HepG2 (cell line): ENCODE results near the gene MYO5B. TPM values are rescaled to one million over a fixed set of nuclear protein-coding genes. Genes with fewer than 3 reads are reported as not detected.

Experiments
- DNMT1 ChIP-seq: sonication (generic); formaldehyde crosslinking; IDR thresholded peaks from 2 replicates; pipeline ENCODE4 v1.5.1; 2020; ENCODE audit warnings: mild to moderate bottlenecking, missing genetic modification reagents
- EED ChIP-seq: sonication (generic); formaldehyde crosslinking; IDR thresholded peaks from 2 replicates; pipeline ENCODE4 v1.5.0; 2020; ENCODE audit warnings: mild to moderate bottlenecking, missing genetic modification reagents
- EP300 ChIP-seq, 3 experiments: sonication (generic) in 1 of 3; formaldehyde crosslinking in 1 of 3; IDR thresholded peaks; 2 replicates each; pipeline versions ENCODE4 v1.5.1 to v1.6.1; 2011 to 2020; ENCODE audit warnings: low read depth in 2 of 3, low read length in 2 of 3, borderline replicate concordance in 1 of 3, improper control_type of control experiment in 1 of 3, mild to moderate bottlenecking in 1 of 3, missing genetic modification reagents in 1 of 3, moderate library complexity in 1 of 3
- FOXK1 ChIP-seq: sonication (generic); formaldehyde crosslinking; IDR thresholded peaks from 2 replicates; pipeline ENCODE4 v1.4.0; 2020; ENCODE audit warnings: low read depth, missing genetic modification reagents, borderline replicate concordance
- HNF1B ChIP-seq: sonication (generic); formaldehyde crosslinking; IDR thresholded peaks from 2 replicates; pipeline ENCODE4 v1.5.1; 2020; ENCODE audit warnings: mild to moderate bottlenecking, moderate library complexity, missing genetic modification reagents
- KDM3A ChIP-seq: IDR thresholded peaks from 2 replicates; pipeline ENCODE4 v1.6.1; 2018; ENCODE audit warnings: low read depth, missing compliant biosample characterization
- MBD4 ChIP-seq: IDR thresholded peaks from 2 replicates; pipeline ENCODE4 v1.6.1; 2012; ENCODE audit warnings: low read length, inconsistent platforms, borderline replicate concordance
- MIER2 ChIP-seq: IDR thresholded peaks from 2 replicates; pipeline ENCODE4 v1.6.1; 2016; ENCODE audit warnings: missing biosample characterization, missing genetic modification reagents
- NR3C1 ChIP-seq: sonication (generic); formaldehyde crosslinking; IDR thresholded peaks from 2 replicates; pipeline ENCODE4 v1.4.0; 2020; ENCODE audit warnings: missing genetic modification reagents
- PBX2 ChIP-seq: IDR thresholded peaks from 2 replicates; pipeline ENCODE4 v1.6.1; 2016; ENCODE audit warnings: control low read depth
- REST ChIP-seq, 2 experiments: IDR thresholded peaks; 2 replicates each; pipeline ENCODE4 v1.6.1; 2011 to 2012; ENCODE audit warnings: low read length in 2 of 2, borderline replicate concordance in 1 of 2, low read depth in 1 of 2, mild to moderate bottlenecking in 1 of 2, moderate library complexity in 1 of 2
- ZBTB42 ChIP-seq: sonication (generic); formaldehyde crosslinking; IDR thresholded peaks from 2 replicates; pipeline ENCODE4 v1.5.0; 2020; ENCODE audit warnings: mild to moderate bottlenecking, missing genetic modification reagents
- ZEB1 ChIP-seq: IDR thresholded peaks from 2 replicates; pipeline ENCODE4 v1.6.1; 2012; ENCODE audit warnings: mild to moderate bottlenecking, low read depth, inconsistent platforms; ENCODE audit not compliant: insufficient replicate concordance
- ZIK1 ChIP-seq: sonication (generic); formaldehyde crosslinking; IDR thresholded peaks from 2 replicates; pipeline ENCODE4 v1.5.0; 2020; ENCODE audit warnings: mild to moderate bottlenecking, low read depth, missing genetic modification reagents, borderline replicate concordance
- ZNF143 ChIP-seq: sonication (generic); formaldehyde crosslinking; IDR thresholded peaks from 2 replicates; pipeline ENCODE4 v1.4.0; 2020; ENCODE audit warnings: missing genetic modification reagents
- ZNF264 ChIP-seq: sonication (generic); formaldehyde crosslinking; IDR thresholded peaks from 2 replicates; pipeline ENCODE4 v1.4.0; 2020; ENCODE audit warnings: missing genetic modification reagents
- ZNF383 ChIP-seq: sonication (generic); formaldehyde crosslinking; IDR thresholded peaks from 2 replicates; pipeline ENCODE4 v1.4.0; 2020; ENCODE audit warnings: missing genetic modification reagents, mild to moderate bottlenecking, borderline replicate concordance
- ZNF512B ChIP-seq: sonication (generic); formaldehyde crosslinking; IDR thresholded peaks from 2 replicates; pipeline ENCODE4 v1.5.1; 2020; ENCODE audit warnings: missing genetic modification reagents, mild to moderate bottlenecking, borderline replicate concordance
- ZNF792 ChIP-seq: IDR thresholded peaks from 2 replicates; pipeline ENCODE4 v1.6.1; 2016
- polyA plus RNA-seq, 8 experiments: library from polyadenylated mRNA; depleted of rRNA in 3 of 8; stranded (reverse) in 7 of 8; unstranded in 1 of 8; fragments of >200 nt; fragmentation: Illumina TruSeq in 4 of 8; extraction: Trizol in 4 of 8; gene quantifications; 2 replicates each; pipeline versions ENCODE4 v1.2.1 to v1.2.3, GENCODE V29; 2011 to 2016; ENCODE audit warnings: low read depth in 4 of 8, missing spikeins in 1 of 8, mixed read lengths in 1 of 8; ENCODE audit not compliant: insufficient read depth in 1 of 8
- total RNA-seq, 5 experiments: library from RNA; depleted of rRNA; stranded (reverse); fragments of >200 nt; fragmentation: Illumina TruSeq; extraction: Trizol; gene quantifications; 2 replicates each; pipeline ENCODE4 v1.2.3, GENCODE V29; 2016; ENCODE audit warnings: low read depth in 1 of 5

Gene MYO5B
- total and polyA plus RNA-seq, 2 of the 13 experiments (the other 11 are each of a cell fraction or from before 2014, with no cell fraction given): 13.1 to 24.0 TPM

- TF ChIP-seq HNF1B (CRISPR knock-in tag): peak; percentile 49; the same call in 1 of the 2 replicates
- no peak for TF ChIP-seq REST (IDR thresholded peaks at IDR 0.05; ENCODE audit: borderline replicate concordance in 1 of 2, low read depth in 1 of 2, low read length in 2 of 2)
- no peak for TF ChIP-seq ZIK1 (CRISPR knock-in tag)
- no peak for TF ChIP-seq ZNF264 (CRISPR knock-in tag)
- TF ChIP-seq ZNF143 (CRISPR knock-in tag): no peak
- 0 out of 2 replicates have a peak, but pooled peaks have one; percentile 36 for TF ChIP-seq ZNF792 (CRISPR knock-in tag)
- no peak for TF ChIP-seq ZBTB42 (CRISPR knock-in tag)
- TF ChIP-seq EP300 (IDR thresholded peaks at IDR 0.05; ENCODE audit: low read depth in 2 of 2, low read length in 2 of 2): peak in 1 of 2 experiments; percentile 57; a peak in 2 of 4 replicates
- no peak for TF ChIP-seq EP300 (CRISPR knock-in tag; IDR thresholded peaks at IDR 0.05; ENCODE audit: borderline replicate concordance)
- no peak for TF ChIP-seq KDM3A (CRISPR knock-in tag)
- TF ChIP-seq ZNF512B (CRISPR knock-in tag): no peak
- no peak for TF ChIP-seq ZNF383 (CRISPR knock-in tag)
- no peak for TF ChIP-seq EED
- TF ChIP-seq PBX2: no peak
- TF ChIP-seq FOXK1 (CRISPR knock-in tag): no peak
- peak; percentile 80 for TF ChIP-seq ZEB1
- TF ChIP-seq MIER2 (CRISPR knock-in tag): no peak; the same call in 1 of the 2 replicates
- no peak for TF ChIP-seq DNMT1 (CRISPR knock-in tag)
- TF ChIP-seq NR3C1 (CRISPR knock-in tag): no peak
- TF ChIP-seq MBD4: no peak
Measured at GRCh38 chr18:50090370-50091312, 104.3 kb downstream of the MYO5B start (continued).
